ENCODE measurements around the gene IER5L.

GRCh38 chr9:129182122-129182521 is 4.1 kb upstream of the IER5L start:
- TF ChIP-seq CTCF (IDR thresholded peaks at IDR 0.05; ENCODE audit: low read depth, low read length, missing input control) (no peak), SP1 (IDR thresholded peaks at IDR 0.05) (no peak), RAD21 (IDR thresholded peaks at IDR 0.05) (no peak), TAF1 (conservative IDR thresholded peaks at IDR 0.05) (no peak), REST (IDR thresholded peaks at IDR 0.05) (no peak), YY1 (IDR thresholded peaks at IDR 0.05) (no peak), MAX (IDR thresholded peaks at IDR 0.05) (no peak), GABPA (IDR thresholded peaks at IDR 0.05 in 1 of 2, conservative IDR thresholded peaks at IDR 0.05 in 1 of 2) (no peak), EGR1 (IDR thresholded peaks at IDR 0.05; ENCODE audit: low read depth in 2 of 2) (no peak), RXRA (IDR thresholded peaks at IDR 0.05) (no peak), JUND (IDR thresholded peaks at IDR 0.05) (no peak), ZBTB33 (IDR thresholded peaks at IDR 0.05) (no peak), NR2F2 (IDR thresholded peaks at IDR 0.05) (no peak)

All from liver (tissue), 3 donors.